Activated CD4-positive, alpha-beta T cell treated with anti-CD3 and anti-CD28 coated beads, Interleukin-2, amount 50 U/mL, for 4 hours (primary cell): ENCODE measurements around the gene SLC25A52.
"Not testable (repeated sequence)": the region's sequence is repeated elsewhere in the genome, so short reads cannot be mapped to it uniquely, and the experiment has no call there.

Experiments
- DNase-seq, 2 experiments: peaks; one replicate each; pipeline ENCODE4 v3.0.0-alpha.2; 2020

The SLC25A52 gene

GRCh38 chr18:31760695-31761094 is at the start of gene SLC25A52:
TSS of gene SLC25A52 (minus strand) at chr18:31760880. CDS start at chr18:31760661, 219 bp downstream.
- no peak for DNase-seq

GRCh38 chr18:31809049-31809448 is 48.4 kb upstream of the SLC25A52 start:
- DNase-seq = not testable (repeated sequence)

GRCh38 chr18:31801078-31801477 is 40.4 kb upstream of the SLC25A52 start:
- DNase-seq = no peak

- DNase-seq = not testable (repeated sequence)
These were observed 38.6 kb upstream of the SLC25A52 start for GRCh38 chr18:31799257-31799656.

GRCh38 chr18:31798399-31798798 is 37.7 kb upstream of the SLC25A52 start:
- DNase-seq = no peak

- no peak for DNase-seq
These were observed 35.1 kb upstream of the SLC25A52 start for GRCh38 chr18:31795747-31796146.

GRCh38 chr18:31793531-31793930 is 32.9 kb upstream of the SLC25A52 start:
- no peak for DNase-seq

- no peak for DNase-seq
These were observed 31.9 kb upstream of the SLC25A52 start for GRCh38 chr18:31792580-31792911.

GRCh38 chr18:31791817-31792579 is 31.3 kb upstream of the SLC25A52 start:
- DNase-seq = no peak

GRCh38 chr18:31789409-31789808 is 28.7 kb upstream of the SLC25A52 start:
- no peak for DNase-seq

GRCh38 chr18:31783059-31783458 is 22.4 kb upstream of the SLC25A52 start:
- DNase-seq = no peak

GRCh38 chr18:31778391-31778950 is 17.8 kb upstream of the SLC25A52 start:
- no peak for DNase-seq

GRCh38 chr18:31776093-31776492 is 15.4 kb upstream of the SLC25A52 start:
- no peak for DNase-seq

- DNase-seq = no peak
These were observed 14.3 kb upstream of the SLC25A52 start for GRCh38 chr18:31774962-31775361.

- no peak for DNase-seq
These were observed 13.8 kb upstream of the SLC25A52 start for GRCh38 chr18:31774477-31774785.

GRCh38 chr18:31773774-31774476 is 13.2 kb upstream of the SLC25A52 start:
- no peak for DNase-seq

- DNase-seq = no peak
These were observed 12.0 kb upstream of the SLC25A52 start for GRCh38 chr18:31772699-31773098.

- no peak for DNase-seq
These were observed 10.4 kb downstream of the SLC25A52 start for GRCh38 chr18:31750273-31750672.

GRCh38 chr18:31746396-31746795 is 14.3 kb downstream of the SLC25A52 start:
- DNase-seq = no peak

GRCh38 chr18:31744321-31745067 is 16.2 kb downstream of the SLC25A52 start:
- DNase-seq = no peak

- DNase-seq = not testable (repeated sequence)
These were observed 17.1 kb downstream of the SLC25A52 start for GRCh38 chr18:31743600-31743999.

GRCh38 chr18:31741097-31741735 is 19.5 kb downstream of the SLC25A52 start:
- DNase-seq = peak; percentile 31 to 38

- no peak for DNase-seq
These were observed 20.5 kb downstream of the SLC25A52 start for GRCh38 chr18:31740180-31740579.
